Nephron progenitor cell (in vitro differentiated cells): ENCODE data around the gene NRCAM.

Experiments used
- DNase-seq: peaks from one replicate; pipeline ENCODE4 v3.0.0; 2021
- H3K27ac Mint-ChIP-seq: 2 replicates; pipeline ENCODE4 v1.8.0; 2021; ENCODE audit warnings: mild to moderate bottlenecking, moderate library complexity, mixed read lengths
- H3K27me3 Mint-ChIP-seq: 2 replicates; pipeline ENCODE4 v1.8.0; 2021; ENCODE audit warnings: mild to moderate bottlenecking, low read depth, mixed read lengths; ENCODE audit not compliant: poor library complexity
- H3K36me3 Mint-ChIP-seq: 2 replicates; pipeline ENCODE4 v1.8.0; 2021; ENCODE audit warnings: low read depth, mixed read lengths
- H3K4me1 Mint-ChIP-seq: 2 replicates; pipeline ENCODE4 v1.8.0; 2021; ENCODE audit warnings: mixed read lengths
- H3K4me3 Mint-ChIP-seq: 2 replicates; pipeline ENCODE4 v1.8.0; 2021; ENCODE audit warnings: mild to moderate bottlenecking, moderate library complexity, mixed read lengths
- H3K9me3 Mint-ChIP-seq: 2 replicates; pipeline ENCODE4 v1.8.0; 2021; ENCODE audit warnings: mild to moderate bottlenecking, moderate library complexity, mixed read lengths
- CTCF ChIP-seq: fragments of 200-600 bp; sonication (generic); IDR thresholded peaks from 2 replicates; pipeline ENCODE4 v1.5.0; 2021; ENCODE audit warnings: antibody characterized with exemption

The NRCAM gene

DNA sequence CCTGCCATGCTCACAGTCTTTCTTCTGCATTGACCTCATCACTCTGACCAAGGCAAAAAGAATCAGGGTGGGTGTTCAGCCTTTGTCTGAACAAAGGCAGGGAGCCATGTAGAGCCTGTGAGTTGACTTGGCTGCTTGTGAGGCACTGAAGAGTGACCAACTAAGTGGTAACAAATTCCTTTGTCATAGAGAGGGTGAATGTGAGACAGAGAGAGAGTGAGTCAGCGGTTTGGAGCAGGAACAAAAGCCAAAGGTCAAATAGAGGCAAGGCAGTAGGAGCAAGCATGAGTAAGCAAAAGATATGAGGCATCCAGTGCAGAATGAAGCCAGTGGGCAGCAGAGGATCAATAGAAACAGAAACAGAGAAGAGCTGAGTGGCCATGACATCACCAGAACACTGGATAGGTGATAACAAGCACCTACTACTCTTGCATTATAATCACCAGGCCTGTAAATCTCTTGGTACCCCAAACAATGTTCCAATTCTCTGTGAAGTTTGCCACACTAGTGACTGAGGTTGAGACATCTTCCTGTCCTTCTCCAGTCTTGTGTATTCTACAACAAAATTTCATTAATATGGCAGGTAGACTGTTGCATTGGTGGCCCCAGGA lies 209.9 kb downstream of the NRCAM start:
- Mint-ChIP-seq H3K4me3 (no peak overlapping the region), H3K4me1 (peaks cover 12% of the 10 kb centered on the region), H3K27ac (peak overlapping the region; percentile 18), H3K9me3 (no peaks in the 10 kb centered on the region), H3K36me3 (no peaks in the 10 kb centered on the region), H3K27me3 (peaks cover 6% of the 10 kb centered on the region)
- no peak for TF ChIP-seq CTCF
- DNase-seq = peak; percentile 6

GRCh38 chr7:108245523-108246226 lies 210.6 kb downstream of the NRCAM start:
- Mint-ChIP-seq H3K36me3 (no peaks in the 10 kb centered on the region), H3K27me3 (peaks cover 6% of the 10 kb centered on the region), H3K4me1 (peaks cover 12% of the 10 kb centered on the region), H3K9me3 (no peaks in the 10 kb centered on the region), H3K4me3 (no peak overlapping the region), H3K27ac (peak overlapping the region; percentile 18)
- DNase-seq = no peak
- no peak for TF ChIP-seq CTCF

- Mint-ChIP-seq H3K4me3 (no peak overlapping the region), H3K9me3 (no peaks in the 10 kb centered on the region), H3K4me1 (peaks cover 12% of the 10 kb centered on the region), H3K36me3 (no peaks in the 10 kb centered on the region), H3K27me3 (no peaks in the 10 kb centered on the region), H3K27ac (no peak overlapping the region)
- TF ChIP-seq CTCF = no peak
- DNase-seq = no peak
Measured at GRCh38 chr7:108244110-108244509, 212.1 kb downstream of the NRCAM start.

- Mint-ChIP-seq H3K4me1 (peaks cover 16% of the 10 kb centered on the region), H3K27me3 (no peaks in the 10 kb centered on the region), H3K4me3 (no peak overlapping the region), H3K9me3 (no peaks in the 10 kb centered on the region), H3K27ac (peak overlapping the region; percentile 56), H3K36me3 (no peaks in the 10 kb centered on the region)
- TF ChIP-seq CTCF = no peak
- DNase-seq = no peak
Measured at GRCh38 chr7:108239501-108240225, 216.6 kb downstream of the NRCAM start.

DNA sequence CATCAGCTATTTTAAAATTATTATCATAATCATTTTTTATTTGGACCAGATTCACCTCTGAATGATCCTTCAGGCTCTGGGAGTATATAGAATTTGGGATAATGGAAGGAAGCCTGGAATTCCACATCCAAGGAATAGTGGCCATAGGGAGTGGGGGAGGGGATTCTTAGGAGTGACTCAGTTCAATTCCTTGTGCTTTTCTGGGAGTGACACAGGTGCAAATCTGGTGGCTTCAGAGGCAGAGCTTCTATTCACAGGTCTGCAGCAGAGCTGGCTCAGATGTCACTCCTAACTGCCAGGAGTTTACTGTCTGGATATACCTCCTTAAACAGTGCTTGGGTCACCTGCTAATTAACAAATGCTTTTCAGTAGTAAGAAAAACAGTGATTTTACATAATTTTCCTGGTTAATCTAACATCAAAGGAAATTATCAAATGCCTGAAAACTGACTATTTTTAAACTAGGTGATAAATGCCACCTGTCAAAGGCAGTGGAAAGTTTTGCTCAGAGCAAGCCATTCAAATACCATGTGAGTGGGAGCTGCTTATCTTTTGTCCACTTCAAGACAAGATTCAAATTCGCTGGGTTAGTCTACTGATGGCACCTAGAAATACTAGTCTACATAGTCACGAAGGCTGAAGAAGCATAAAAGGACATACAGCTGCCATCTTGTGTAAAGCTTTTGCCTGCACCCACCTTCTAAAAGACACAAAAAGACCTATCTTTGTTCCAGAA lies 219.4 kb downstream of the NRCAM start:
- H3K9me3 Mint-ChIP-seq = no peaks in the 10 kb centered on the region
- no peak overlapping the region for H3K4me3 Mint-ChIP-seq
- H3K4me1 Mint-ChIP-seq = peaks cover 16% of the 10 kb centered on the region
- no peaks in the 10 kb centered on the region for H3K36me3 Mint-ChIP-seq
- H3K27ac Mint-ChIP-seq = no peak overlapping the region
- H3K27me3 Mint-ChIP-seq = no peaks in the 10 kb centered on the region
- DNase-seq = no peak
- no peak for TF ChIP-seq CTCF
